Colon (tissue), 2 donors: ENCODE data around the gene TBX4.
"Not testable (repeated sequence)": the region's sequence is repeated elsewhere in the genome, so short reads cannot be mapped to it uniquely, and the experiment has no call there.

Source experiments
- FAIRE-seq: peaks from 2 replicates; lab custom pipeline; 2012; peaks lifted over from hg19 to GRCh38; lab: Jason Lieb, UNC
- donor health status: control.
- donor health status: control.

The TBX4 gene

GRCh38 chr17:61429274-61429673 is 22.9 kb upstream of the TBX4 start:
- FAIRE-seq, result no peak

- not testable (repeated sequence) for FAIRE-seq
Observed at GRCh38 chr17:61429831-61430230, 22.4 kb upstream of the TBX4 start.

GRCh38 chr17:61431594-61432311 is 20.5 kb upstream of the TBX4 start:
- FAIRE-seq, result no peak

- FAIRE-seq, result no peak
Observed at GRCh38 chr17:61436273-61436672, 15.9 kb upstream of the TBX4 start.

GRCh38 chr17:61436995-61437704 is 15.1 kb upstream of the TBX4 start:
- FAIRE-seq, result no peak

GRCh38 chr17:61440697-61441096 is 11.5 kb upstream of the TBX4 start:
- FAIRE-seq, result no peak

- FAIRE-seq, result not testable (repeated sequence)
Observed at GRCh38 chr17:61441507-61441906, 10.7 kb upstream of the TBX4 start.

GRCh38 chr17:61442136-61442775 is 10.0 kb upstream of the TBX4 start:
- no peak for FAIRE-seq

GRCh38 chr17:61442878-61443474 is 9.2 kb upstream of the TBX4 start:
- FAIRE-seq, result no peak

GRCh38 chr17:61443475-61443882 is 8.7 kb upstream of the TBX4 start:
- no peak for FAIRE-seq

GRCh38 chr17:61444075-61444474 is 8.1 kb upstream of the TBX4 start:
- FAIRE-seq, result no peak

- FAIRE-seq, result no peak
Observed at GRCh38 chr17:61444831-61445230, 7.4 kb upstream of the TBX4 start.

GRCh38 chr17:61447358-61447757 is 4.9 kb upstream of the TBX4 start:
- FAIRE-seq, result no peak

- no peak for FAIRE-seq
Observed at GRCh38 chr17:61448042-61448441, 4.2 kb upstream of the TBX4 start.

GRCh38 chr17:61449140-61449539 is 3.1 kb upstream of the TBX4 start:
- FAIRE-seq, result not testable (repeated sequence)

- no peak for FAIRE-seq
Observed at GRCh38 chr17:61449707-61450640, 2.2 kb upstream of the TBX4 start.

GRCh38 chr17:61450641-61451537 is 1.3 kb upstream of the TBX4 start:
- FAIRE-seq, result no peak

- no peak for FAIRE-seq
Observed at GRCh38 chr17:61451538-61452300, 503 bp upstream of the TBX4 start.

- FAIRE-seq, result peak; percentile 57
Observed at GRCh38 chr17:61453566-61454380, 1.6 kb downstream of the TBX4 start.
